ENCODE results near the gene ZGPAT.

- TF ChIP-seq POLR2A (IDR thresholded peaks at IDR 0.05) (no peak), CTCF (IDR thresholded peaks at IDR 0.05) (no peak)
Measured at GRCh38 chr20:63696306-63696627, 11.6 kb upstream of the ZGPAT start.

All from ovary (tissue), 3 donors.